ENCODE results near the gene TNFRSF13B.
"Not testable (repeated sequence)": the region's sequence is repeated elsewhere in the genome, so short reads cannot be mapped to it uniquely, and the experiment has no call there.

The TNFRSF13B gene

GRCh38 chr17:16906680-16907079 is 65.2 kb downstream of the TNFRSF13B start:
- no peak for DNase-seq

- no peak for DNase-seq
These were observed 66.2 kb downstream of the TNFRSF13B start for GRCh38 chr17:16905593-16906191.

- not testable (repeated sequence) for DNase-seq
These were observed 68.8 kb downstream of the TNFRSF13B start for GRCh38 chr17:16903070-16903469.

- DNase-seq = no peak
These were observed 71.5 kb downstream of the TNFRSF13B start for GRCh38 chr17:16900288-16900882.

- not testable (repeated sequence) for DNase-seq
These were observed 74.6 kb downstream of the TNFRSF13B start for GRCh38 chr17:16897211-16897896.

- DNase-seq = not testable (repeated sequence)
These were observed 75.7 kb downstream of the TNFRSF13B start for GRCh38 chr17:16896235-16896634.

GRCh38 chr17:16893527-16893926 is 78.4 kb downstream of the TNFRSF13B start:
- not testable (repeated sequence) for DNase-seq

- DNase-seq = not testable (repeated sequence)
These were observed 79.0 kb downstream of the TNFRSF13B start for GRCh38 chr17:16892876-16893454.

- DNase-seq = no peak
These were observed 82.8 kb downstream of the TNFRSF13B start for GRCh38 chr17:16889088-16889465.
